T-cell (primary cell): ENCODE data around the gene GREM1. TPM values are rescaled to one million over a fixed set of nuclear protein-coding genes. Genes with fewer than 3 reads are reported as not detected.

ENCODE experiments used
- ATAC-seq, 4 experiments: fragments of 200-7000 bp in 3 of 4; fragments of 150-1000 bp in 1 of 4; cut with Tn5 transposase; replicated peaks in 1 of 4; 1 replicate in 3 of 4; 2 replicates in 1 of 4; pipeline ENCODE4 v1.10.0; 2021; ENCODE audit warnings: moderate library complexity in 3 of 4, mild to moderate bottlenecking in 2 of 4, moderate number of reproducible peaks in 1 of 4
- CTCF ChIA-PET, 2 donors: fragments of 300-600 bp; sonication (Branson Sonifier 250); formaldehyde crosslinking; loops; one replicate each; lab custom pipeline; 2022; ENCODE audit warnings: antibody characterized with exemption in 2 of 2; lab: Charles Lee
- POLR2A ChIA-PET, 2 donors: fragments of 300-600 bp; sonication (Branson Sonifier 250); formaldehyde crosslinking; loops; one replicate each; lab custom pipeline; 2022; ENCODE audit warnings: antibody characterized with exemption in 2 of 2; lab: Charles Lee
- DNase-seq, 35 experiments: peaks; one replicate each; pipeline versions ENCODE4 v3.0.0 to v3.0.0-alpha.2; 2013 to 2023
- H3K27ac ChIP-seq: one replicate; pipeline ENCODE4 v1.5.1; 2013; ENCODE audit warnings: low read length
- H3K27me3 ChIP-seq, 2 experiments: replicated peaks in 1 of 2; 1 replicate in 1 of 2; 2 replicates in 1 of 2; pipeline versions ENCODE4 v1.6.1 to v1.7.0; 2013; ENCODE audit warnings: low read length in 1 of 2, mixed read lengths in 1 of 2; ENCODE audit not compliant: control insufficient read depth in 2 of 2, insufficient read depth in 2 of 2; ENCODE audit errors: extremely low read depth in 1 of 2
- H3K36me3 ChIP-seq, 2 donors: 1 replicate in 1 of 2; 2 replicates in 1 of 2; pipeline versions ENCODE4 v1.6.1 to v1.7.0; 2013; ENCODE audit warnings: low read length in 1 of 2; ENCODE audit not compliant: control insufficient read depth in 2 of 2, insufficient read depth in 1 of 2; ENCODE audit errors: extremely low read depth in 1 of 2
- H3K4me1 ChIP-seq, 2 experiments: 1 replicate in 1 of 2; 2 replicates in 1 of 2; pipeline versions ENCODE4 v1.6.1 to v1.7.0; 2013; ENCODE audit warnings: low read length in 2 of 2, mixed read lengths in 1 of 2; ENCODE audit not compliant: insufficient read depth in 2 of 2, control insufficient read depth in 1 of 2; ENCODE audit errors: extremely low read depth in 1 of 2
- H3K4me3 ChIP-seq, 2 donors: 1 replicate in 1 of 2; 2 replicates in 1 of 2; pipeline versions ENCODE4 v1.5.1 to v1.7.0; 2013; ENCODE audit warnings: mild to moderate bottlenecking in 2 of 2, low read length in 1 of 2, moderate library complexity in 1 of 2; ENCODE audit not compliant: control insufficient read depth in 1 of 2; ENCODE audit errors: extremely low read depth in 1 of 2
- H3K9me3 ChIP-seq: 2 replicates; pipeline ENCODE4 v1.7.0; 2013
- H3K27ac Mint-ChIP-seq, 2 donors: one replicate each; pipeline ENCODE4 v1.8.0; 2020 to 2021; ENCODE audit warnings: mild to moderate bottlenecking in 2 of 2, mixed read lengths in 2 of 2
- H3K27me3 Mint-ChIP-seq, 2 donors: one replicate each; pipeline ENCODE4 v1.8.0; 2021 to 2022; ENCODE audit warnings: mixed read lengths in 2 of 2
- H3K36me3 Mint-ChIP-seq: one replicate; pipeline ENCODE4 v1.8.0; 2021; ENCODE audit warnings: mixed read lengths
- H3K4me1 Mint-ChIP-seq, 3 donors: one replicate each; pipeline ENCODE4 v1.8.0; 2020 to 2022; ENCODE audit warnings: mixed read lengths in 3 of 3, mild to moderate bottlenecking in 1 of 3
- H3K4me3 Mint-ChIP-seq, 3 donors: one replicate each; pipeline ENCODE4 v1.8.0; 2020 to 2022; ENCODE audit warnings: mild to moderate bottlenecking in 3 of 3, mixed read lengths in 3 of 3, moderate library complexity in 3 of 3
- H3K9me3 Mint-ChIP-seq, 3 donors: one replicate each; pipeline ENCODE4 v1.8.0; 2020 to 2022; ENCODE audit warnings: mixed read lengths in 3 of 3
- WGBS: methylation state at CpG from one replicate; pipeline ENCODE4 v1.1.5; 2013; ENCODE audit warnings: missing lambda C conversion rate; ENCODE audit not compliant: insufficient coverage; 5-methylcytosine and 5-hydroxymethylcytosine counted together
- total RNA-seq, 35 experiments: library from RNA in 6 of 35; stranded (reverse) in 6 of 35; fragments of 120-200 nt in 1 of 35; gene quantifications; one replicate each; pipeline versions ENCODE4 v1.2.1 to v1.2.4 and lab custom pipeline; 2013 to 2026

The GREM1 gene
- total RNA-seq, 5 donors from 2014 or later (not counting 1 experiment from before 2014, with no cell fraction given): 0.60 to 1.0 (median 0.64) TPM; not detected in 2

GRCh38 chr15:32784581-32784980, 66.8 kb downstream of the GREM1 start:
- Mint-ChIP-seq H3K27ac (no peak overlapping the region), H3K9me3 (no peaks in the 10 kb centered on the region), H3K4me1 (no peaks in the 10 kb centered on the region), H3K27me3 (peaks cover 9 to 10% of the 10 kb centered on the region in 2 donors), H3K4me3 (no peak overlapping the region), H3K36me3 (no peaks in the 10 kb centered on the region)
- ChIA-PET POLR2A (no interaction called here), CTCF (no interaction called here)
- Histone ChIP-seq H3K9me3 (no peaks in the 10 kb centered on the region), H3K27ac (no peak overlapping the region), H3K27me3 (no peaks in the 10 kb centered on the region), H3K4me3 (no peak overlapping the region), H3K36me3 (no peaks in the 10 kb centered on the region), H3K4me1 (no peaks in the 10 kb centered on the region)
- ATAC-seq (no peak), DNase-seq (no peak)

- peaks cover 10 to 13% of the 10 kb centered on the region in 2 donors for H3K27me3 Mint-ChIP-seq
- no peaks in the 10 kb centered on the region for H3K9me3 Mint-ChIP-seq
- Histone ChIP-seq H3K36me3 (no peaks in the 10 kb centered on the region), H3K9me3 (no peaks in the 10 kb centered on the region), H3K27me3 (no peaks in the 10 kb centered on the region), H3K27ac (no peak overlapping the region), H3K4me3 (no peak overlapping the region), H3K4me1 (no peaks in the 10 kb centered on the region)
- ChIA-PET POLR2A (no interaction called here), CTCF (no interaction called here)
- no peak overlapping the region for H3K4me3 Mint-ChIP-seq
- H3K36me3 Mint-ChIP-seq: no peaks in the 10 kb centered on the region
- 93% methylated on average over 4 of the region's 7 CpGs for WGBS
- no peak for ATAC-seq
- H3K27ac Mint-ChIP-seq: no peak overlapping the region
- no peak for DNase-seq
- H3K4me1 Mint-ChIP-seq: no peaks in the 10 kb centered on the region
Observed at GRCh38 chr15:32786906-32787305, 69.1 kb downstream of the GREM1 start.

- ChIA-PET POLR2A (interaction anchor here in 1 of 2 donors (0.5 kb wide), 1 partner anchor 120 kb away, joined by 5 read pairs; no protein-coding TSS in a partner anchor), CTCF (no interaction called here)
- no peaks in the 10 kb centered on the region for H3K9me3 Mint-ChIP-seq
- ATAC-seq (no peak), DNase-seq (no peak)
- Histone ChIP-seq H3K36me3 (no peaks in the 10 kb centered on the region), H3K9me3 (no peaks in the 10 kb centered on the region), H3K27me3 (no peaks in the 10 kb centered on the region), H3K4me3 (no peak overlapping the region), H3K4me1 (no peaks in the 10 kb centered on the region), H3K27ac (no peak overlapping the region)
- H3K4me1 Mint-ChIP-seq: no peaks in the 10 kb centered on the region
- no peak overlapping the region for H3K4me3 Mint-ChIP-seq
- H3K36me3 Mint-ChIP-seq: no peaks in the 10 kb centered on the region
- H3K27ac Mint-ChIP-seq: no peak overlapping the region
- H3K27me3 Mint-ChIP-seq: peaks cover 10 to 11% of the 10 kb centered on the region in 2 donors
- WGBS: 100% methylated on average over 1 of the region's 5 CpGs
Observed at GRCh38 chr15:32787949-32788348, 70.1 kb downstream of the GREM1 start.

GRCh38 chr15:32790352-32790999, 72.7 kb downstream of the GREM1 start:
- ChIA-PET POLR2A (no interaction called here), CTCF (interaction anchor here in 1 of 2 donors (0.6 kb wide), 2 partner anchors 127 to 354 kb away, joined by 3 to 4 read pairs; no protein-coding TSS in a partner anchor)
- H3K36me3 ChIP-seq: no peaks in the 10 kb centered on the region
- no peak overlapping the region for H3K27ac ChIP-seq
- Mint-ChIP-seq H3K36me3 (no peaks in the 10 kb centered on the region), H3K4me1 (no peaks in the 10 kb centered on the region), H3K27ac (no peak overlapping the region), H3K27me3 (peaks cover 7% of the 10 kb centered on the region in 2 donors), H3K9me3 (no peaks in the 10 kb centered on the region), H3K4me3 (no peak overlapping the region)
- ATAC-seq: no peak
- H3K4me3 ChIP-seq: no peak overlapping the region
- no peaks in the 10 kb centered on the region for H3K4me1 ChIP-seq
- DNase-seq: no peak
- H3K9me3 ChIP-seq: no peaks in the 10 kb centered on the region
- no peaks in the 10 kb centered on the region for H3K27me3 ChIP-seq
- 100% methylated on average over 1 of the region's 2 CpGs for WGBS

GRCh38 chr15:32792436-32792835, 74.6 kb downstream of the GREM1 start:
- Histone ChIP-seq H3K4me1 (no peaks in the 10 kb centered on the region), H3K9me3 (no peaks in the 10 kb centered on the region), H3K27me3 (no peaks in the 10 kb centered on the region), H3K4me3 (no peak overlapping the region), H3K27ac (no peak overlapping the region), H3K36me3 (no peaks in the 10 kb centered on the region)
- Mint-ChIP-seq H3K4me1 (no peaks in the 10 kb centered on the region), H3K9me3 (no peaks in the 10 kb centered on the region), H3K27me3 (peaks cover 0 to 5% of the 10 kb centered on the region in 2 donors), H3K36me3 (no peaks in the 10 kb centered on the region), H3K27ac (no peak overlapping the region), H3K4me3 (no peak overlapping the region)
- WGBS: 83% methylated on average over 1 of the region's 2 CpGs
- ATAC-seq (no peak), DNase-seq (no peak)
- ChIA-PET POLR2A (interaction anchor here in 1 of 2 donors (0.6 kb wide), 1 partner anchor 22 kb away, joined by 5 read pairs; no protein-coding TSS in a partner anchor), CTCF (no interaction called here)

Other genes with a start within 250 kb of the GREM1 start
- 10 to 100 TPM in 2 of 5 donors, 1 to 10 TPM in 3; 7.6 to 18.1 (median 9.6) TPM for gene GOLGA8N, start 124.5 kb upstream of the GREM1 start, total RNA-seq
- 1 to 10 TPM; 4.5 to 6.8 (median 6.2) TPM for gene ARHGAP11A, start 102.5 kb upstream of the GREM1 start, total RNA-seq
- gene SCG5, start 76.3 kb upstream of the GREM1 start, total RNA-seq: not detected